HL-60 (cell line): ENCODE data around the gene SLC1A6.

Experiments
- DNase-seq, 2 experiments: peaks; one replicate each; pipeline ENCODE4 v3.0.0-alpha.2; 2010 to 2020; ENCODE audit warnings: low read depth in 1 of 2, low spot score in 1 of 2
- H3K27ac ChIP-seq: fragments of 250-450 bp; sonication (Bioruptor Pico); replicated peaks from 2 replicates; pipeline ENCODE4 v1.5.1; 2020; ENCODE audit warnings: mild to moderate bottlenecking, moderate library complexity
- H3K27me3 ChIP-seq: fragments of 250-450 bp; sonication (Bioruptor Pico); 2 replicates; pipeline ENCODE4 v1.5.1; 2021; ENCODE audit warnings: mild to moderate bottlenecking, moderate library complexity; ENCODE audit not compliant: insufficient read depth, poor library complexity, severe bottlenecking
- H3K4me3 ChIP-seq: replicated peaks from 2 replicates; pipeline ENCODE4 v1.5.1; 2011; ENCODE audit warnings: mild to moderate bottlenecking, control low read depth, low read length; ENCODE audit not compliant: insufficient read depth
- GABPA ChIP-seq: IDR thresholded peaks from 2 replicates; pipeline ENCODE4 v1.6.1; 2012; ENCODE audit warnings: low read depth
- POLR2AphosphoS5 ChIP-seq: IDR thresholded peaks from 2 replicates; pipeline ENCODE4 v1.6.1; 2012; ENCODE audit warnings: low read depth
- SPI1 ChIP-seq: IDR thresholded peaks from 2 replicates; pipeline ENCODE4 v1.6.1; 2012; ENCODE audit warnings: low read depth, mild to moderate bottlenecking, borderline replicate concordance
- TF ChIP-seq, protein P1 (sequence below): IDR thresholded peaks from 2 replicates; pipeline ENCODE4 v1.6.1; 2012; ENCODE audit warnings: low read depth; ENCODE audit not compliant: insufficient replicate concordance
- TF ChIP-seq, protein P2 (sequence below): IDR thresholded peaks from one replicate; pipeline ENCODE4 v1.5.1; 2011; ENCODE audit warnings: low read length, control low read depth, inconsistent platforms; ENCODE audit not compliant: insufficient read depth

Gene SLC1A6

DNA sequence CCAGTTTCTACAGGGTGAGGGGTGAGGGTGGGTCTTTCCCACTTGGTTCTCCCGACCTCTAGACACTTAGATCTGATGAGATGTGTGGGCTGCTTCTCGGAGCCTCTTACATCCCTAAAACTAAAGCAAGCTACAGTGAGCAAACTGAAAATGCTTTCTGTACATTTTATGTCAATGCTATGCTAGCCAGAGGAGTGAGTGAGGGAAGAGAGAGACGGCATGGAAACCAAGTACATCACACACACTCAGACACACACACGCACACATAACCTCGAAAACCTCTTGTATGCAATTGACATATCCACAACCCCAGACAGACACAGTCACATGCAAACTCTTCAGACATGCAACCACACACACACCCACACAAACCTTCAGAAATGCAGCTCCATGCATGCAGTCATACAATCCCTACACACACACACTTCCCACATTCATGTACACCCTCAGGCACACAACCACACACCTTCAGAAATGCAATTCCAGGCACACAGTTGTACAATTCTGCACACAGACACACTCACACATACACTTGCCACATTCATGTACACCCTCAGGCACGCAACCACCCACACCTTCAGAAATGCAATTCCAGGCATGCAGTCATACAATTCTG is 1.4 kb downstream of the SLC1A6 start:
- TF ChIP-seq, protein P1, sequence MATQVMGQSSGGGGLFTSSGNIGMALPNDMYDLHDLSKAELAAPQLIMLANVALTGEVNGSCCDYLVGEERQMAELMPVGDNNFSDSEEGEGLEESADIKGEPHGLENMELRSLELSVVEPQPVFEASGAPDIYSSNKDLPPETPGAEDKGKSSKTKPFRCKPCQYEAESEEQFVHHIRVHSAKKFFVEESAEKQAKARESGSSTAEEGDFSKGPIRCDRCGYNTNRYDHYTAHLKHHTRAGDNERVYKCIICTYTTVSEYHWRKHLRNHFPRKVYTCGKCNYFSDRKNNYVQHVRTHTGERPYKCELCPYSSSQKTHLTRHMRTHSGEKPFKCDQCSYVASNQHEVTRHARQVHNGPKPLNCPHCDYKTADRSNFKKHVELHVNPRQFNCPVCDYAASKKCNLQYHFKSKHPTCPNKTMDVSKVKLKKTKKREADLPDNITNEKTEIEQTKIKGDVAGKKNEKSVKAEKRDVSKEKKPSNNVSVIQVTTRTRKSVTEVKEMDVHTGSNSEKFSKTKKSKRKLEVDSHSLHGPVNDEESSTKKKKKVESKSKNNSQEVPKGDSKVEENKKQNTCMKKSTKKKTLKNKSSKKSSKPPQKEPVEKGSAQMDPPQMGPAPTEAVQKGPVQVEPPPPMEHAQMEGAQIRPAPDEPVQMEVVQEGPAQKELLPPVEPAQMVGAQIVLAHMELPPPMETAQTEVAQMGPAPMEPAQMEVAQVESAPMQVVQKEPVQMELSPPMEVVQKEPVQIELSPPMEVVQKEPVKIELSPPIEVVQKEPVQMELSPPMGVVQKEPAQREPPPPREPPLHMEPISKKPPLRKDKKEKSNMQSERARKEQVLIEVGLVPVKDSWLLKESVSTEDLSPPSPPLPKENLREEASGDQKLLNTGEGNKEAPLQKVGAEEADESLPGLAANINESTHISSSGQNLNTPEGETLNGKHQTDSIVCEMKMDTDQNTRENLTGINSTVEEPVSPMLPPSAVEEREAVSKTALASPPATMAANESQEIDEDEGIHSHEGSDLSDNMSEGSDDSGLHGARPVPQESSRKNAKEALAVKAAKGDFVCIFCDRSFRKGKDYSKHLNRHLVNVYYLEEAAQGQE: no peak
- TF ChIP-seq GABPA (no peak), SPI1 (no peak), POLR2AphosphoS5 (no peak)
- TF ChIP-seq, protein P2, sequence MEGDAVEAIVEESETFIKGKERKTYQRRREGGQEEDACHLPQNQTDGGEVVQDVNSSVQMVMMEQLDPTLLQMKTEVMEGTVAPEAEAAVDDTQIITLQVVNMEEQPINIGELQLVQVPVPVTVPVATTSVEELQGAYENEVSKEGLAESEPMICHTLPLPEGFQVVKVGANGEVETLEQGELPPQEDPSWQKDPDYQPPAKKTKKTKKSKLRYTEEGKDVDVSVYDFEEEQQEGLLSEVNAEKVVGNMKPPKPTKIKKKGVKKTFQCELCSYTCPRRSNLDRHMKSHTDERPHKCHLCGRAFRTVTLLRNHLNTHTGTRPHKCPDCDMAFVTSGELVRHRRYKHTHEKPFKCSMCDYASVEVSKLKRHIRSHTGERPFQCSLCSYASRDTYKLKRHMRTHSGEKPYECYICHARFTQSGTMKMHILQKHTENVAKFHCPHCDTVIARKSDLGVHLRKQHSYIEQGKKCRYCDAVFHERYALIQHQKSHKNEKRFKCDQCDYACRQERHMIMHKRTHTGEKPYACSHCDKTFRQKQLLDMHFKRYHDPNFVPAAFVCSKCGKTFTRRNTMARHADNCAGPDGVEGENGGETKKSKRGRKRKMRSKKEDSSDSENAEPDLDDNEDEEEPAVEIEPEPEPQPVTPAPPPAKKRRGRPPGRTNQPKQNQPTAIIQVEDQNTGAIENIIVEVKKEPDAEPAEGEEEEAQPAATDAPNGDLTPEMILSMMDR: no peak
- DNase-seq: no peak
- H3K4me3 ChIP-seq: no peak overlapping the region
- no peak overlapping the region for H3K27ac ChIP-seq
- H3K27me3 ChIP-seq: peaks cover 15% of the 10 kb centered on the region

DNA sequence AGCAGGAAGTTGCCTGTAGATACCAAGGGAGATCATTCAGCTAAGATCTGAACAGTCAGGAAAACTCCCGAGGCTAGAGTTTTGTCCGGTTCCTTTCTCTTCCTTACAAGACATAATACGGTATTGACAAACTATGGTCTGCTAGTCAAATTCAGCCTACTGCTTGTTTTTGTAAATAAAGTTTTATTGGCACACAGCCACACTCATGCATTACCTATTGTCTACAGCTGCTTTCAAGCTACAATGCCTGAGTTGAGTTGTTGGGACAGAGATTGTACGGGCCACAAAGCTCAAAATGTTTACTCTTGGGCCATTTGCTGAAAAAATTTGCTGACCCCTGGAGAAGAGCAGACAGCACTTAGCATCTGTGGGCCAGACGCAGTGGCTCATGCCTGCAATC is 2.5 kb downstream of the SLC1A6 start:
- H3K27me3 ChIP-seq: peaks cover 15% of the 10 kb centered on the region

DNA sequence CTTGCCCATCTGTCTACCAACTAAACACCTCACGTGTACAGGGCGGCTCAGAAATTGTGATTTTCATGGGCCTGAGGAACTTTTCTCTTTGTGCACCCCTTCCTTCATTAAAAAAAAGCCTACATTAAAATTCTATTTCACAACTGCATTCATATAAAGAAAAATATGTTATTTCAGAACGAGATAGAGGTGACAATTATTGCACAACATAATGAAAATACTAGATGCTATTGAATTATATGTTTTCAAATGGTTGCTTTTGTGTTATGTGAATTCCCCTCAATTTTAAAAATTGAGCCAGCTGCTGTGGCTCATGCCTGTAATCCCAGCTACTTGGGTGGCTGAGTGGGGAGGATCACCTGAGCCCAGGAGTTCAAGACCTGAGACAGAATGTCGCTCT is 5.2 kb downstream of the SLC1A6 start:
- Histone ChIP-seq H3K27me3 (peaks cover 9% of the 10 kb centered on the region), H3K27ac (no peak overlapping the region), H3K4me3 (no peak overlapping the region)
- TF ChIP-seq, protein P1: no peak
- TF ChIP-seq, protein P2: no peak
- TF ChIP-seq SPI1 (no peak), GABPA (no peak), POLR2AphosphoS5 (no peak)
- DNase-seq: no peak

More for the DNA sequence above, 2.5 kb downstream of the SLC1A6 start:
- Histone ChIP-seq H3K27ac (no peak overlapping the region), H3K4me3 (no peak overlapping the region)
- TF ChIP-seq, protein P1: no peak
- TF ChIP-seq, protein P2: no peak
- no peak for DNase-seq
